ENCODE results near the gene DNAI7.

Gene DNAI7

GRCh38 chr12:25195056-25195971 lies at the start of gene DNAI7, which contains the start of gene ETFRF1:
TSS of gene DNAI7 (minus strand) at chr12:25195160. CDS start at chr12:25195078, 82 bp downstream.
TSS of gene ETFRF1 (plus strand) at chr12:25195237. CDS start at chr12:25203957, 8,720 bp downstream.
- H3K9me3 Mint-ChIP-seq = no peaks in the 10 kb centered on the region
- no peaks in the 10 kb centered on the region for H3K27me3 Mint-ChIP-seq
- H3K27ac Mint-ChIP-seq = peak within 1 kb of the TSS; percentile 97
- peaks cover 9% of the 10 kb centered on the region for H3K36me3 Mint-ChIP-seq (ENCODE audit: low read depth)
- peaks cover 29% of the 10 kb centered on the region for H3K4me1 Mint-ChIP-seq (ENCODE audit: low read depth)
- peak within 1 kb of the TSS; percentile 95 for H3K4me3 Mint-ChIP-seq

GRCh38 chr12:25243680-25243990 lies 48.7 kb upstream of the DNAI7 start:
- H3K36me3 Mint-ChIP-seq (ENCODE audit: low read depth) = peaks cover 53% of the 10 kb centered on the region
- H3K4me3 Mint-ChIP-seq = no peak overlapping the region
- H3K27me3 Mint-ChIP-seq = no peaks in the 10 kb centered on the region
- H3K27ac Mint-ChIP-seq = no peak overlapping the region
- peaks cover 58% of the 10 kb centered on the region for H3K4me1 Mint-ChIP-seq (ENCODE audit: low read depth)
- H3K9me3 Mint-ChIP-seq = no peaks in the 10 kb centered on the region

GRCh38 chr12:25242981-25243679 lies 48.2 kb upstream of the DNAI7 start:
- Mint-ChIP-seq H3K36me3 (ENCODE audit: low read depth) (peaks cover 57% of the 10 kb centered on the region), H3K27ac (no peak overlapping the region), H3K4me1 (ENCODE audit: low read depth) (peaks cover 53% of the 10 kb centered on the region), H3K9me3 (no peaks in the 10 kb centered on the region), H3K27me3 (no peaks in the 10 kb centered on the region), H3K4me3 (no peak overlapping the region)

GRCh38 chr12:25241167-25242020 lies 46.4 kb upstream of the DNAI7 start:
- Mint-ChIP-seq H3K27me3 (no peaks in the 10 kb centered on the region), H3K27ac (no peak overlapping the region), H3K4me3 (no peak overlapping the region), H3K4me1 (ENCODE audit: low read depth) (peaks cover 52% of the 10 kb centered on the region), H3K36me3 (ENCODE audit: low read depth) (peaks cover 68% of the 10 kb centered on the region), H3K9me3 (no peaks in the 10 kb centered on the region)

- Mint-ChIP-seq H3K27ac (no peak overlapping the region), H3K36me3 (ENCODE audit: low read depth) (peaks cover 48% of the 10 kb centered on the region), H3K9me3 (no peaks in the 10 kb centered on the region), H3K4me1 (ENCODE audit: low read depth) (peaks cover 21% of the 10 kb centered on the region), H3K27me3 (no peaks in the 10 kb centered on the region), H3K4me3 (no peak overlapping the region)
These were observed 41.7 kb upstream of the DNAI7 start for GRCh38 chr12:25236626-25237025.

GRCh38 chr12:25236190-25236589 lies 41.2 kb upstream of the DNAI7 start:
- no peak overlapping the region for H3K27ac Mint-ChIP-seq
- H3K4me3 Mint-ChIP-seq = no peak overlapping the region

GRCh38 chr12:25213338-25213737 lies 18.4 kb upstream of the DNAI7 start:
- H3K27me3 Mint-ChIP-seq = no peaks in the 10 kb centered on the region
- H3K36me3 Mint-ChIP-seq (ENCODE audit: low read depth) = peaks cover 34% of the 10 kb centered on the region
- no peak overlapping the region for H3K4me3 Mint-ChIP-seq
- peaks cover 7% of the 10 kb centered on the region for H3K4me1 Mint-ChIP-seq (ENCODE audit: low read depth)
- H3K9me3 Mint-ChIP-seq = no peaks in the 10 kb centered on the region
- H3K27ac Mint-ChIP-seq = no peak overlapping the region

More at GRCh38 chr12:25236190-25236589, 41.2 kb upstream of the DNAI7 start:
- Mint-ChIP-seq H3K27me3 (no peaks in the 10 kb centered on the region), H3K36me3 (ENCODE audit: low read depth) (peaks cover 48% of the 10 kb centered on the region), H3K9me3 (no peaks in the 10 kb centered on the region), H3K4me1 (ENCODE audit: low read depth) (peaks cover 17% of the 10 kb centered on the region)

- H3K4me1 Mint-ChIP-seq (ENCODE audit: low read depth) = peaks cover 7% of the 10 kb centered on the region
- H3K36me3 Mint-ChIP-seq (ENCODE audit: low read depth) = peaks cover 38% of the 10 kb centered on the region
- H3K27ac Mint-ChIP-seq = no peak overlapping the region
- no peak overlapping the region for H3K4me3 Mint-ChIP-seq
- no peaks in the 10 kb centered on the region for H3K9me3 Mint-ChIP-seq
- no peaks in the 10 kb centered on the region for H3K27me3 Mint-ChIP-seq
These were observed 13.6 kb upstream of the DNAI7 start for GRCh38 chr12:25208554-25208953.

GRCh38 chr12:25207846-25208245 lies 12.9 kb upstream of the DNAI7 start:
- Mint-ChIP-seq H3K27ac (no peak overlapping the region), H3K4me3 (no peak overlapping the region), H3K4me1 (ENCODE audit: low read depth) (peaks cover 7% of the 10 kb centered on the region), H3K27me3 (no peaks in the 10 kb centered on the region), H3K9me3 (no peaks in the 10 kb centered on the region), H3K36me3 (ENCODE audit: low read depth) (peaks cover 43% of the 10 kb centered on the region)

GRCh38 chr12:25207411-25207810 lies 12.5 kb upstream of the DNAI7 start:
- H3K27me3 Mint-ChIP-seq = no peaks in the 10 kb centered on the region
- no peak overlapping the region for H3K27ac Mint-ChIP-seq
- H3K9me3 Mint-ChIP-seq = no peaks in the 10 kb centered on the region
- H3K4me3 Mint-ChIP-seq = no peak overlapping the region
- H3K36me3 Mint-ChIP-seq (ENCODE audit: low read depth) = peaks cover 43% of the 10 kb centered on the region
- H3K4me1 Mint-ChIP-seq (ENCODE audit: low read depth) = peaks cover 7% of the 10 kb centered on the region

GRCh38 chr12:25202137-25202536 lies 7.2 kb upstream of the DNAI7 start:
- Mint-ChIP-seq H3K27me3 (no peaks in the 10 kb centered on the region), H3K36me3 (ENCODE audit: low read depth) (peaks cover 34% of the 10 kb centered on the region), H3K27ac (peak overlapping the region; percentile 33), H3K4me3 (no peak overlapping the region), H3K4me1 (ENCODE audit: low read depth) (peaks cover 3% of the 10 kb centered on the region), H3K9me3 (no peaks in the 10 kb centered on the region)

- H3K36me3 Mint-ChIP-seq (ENCODE audit: low read depth) = peaks cover 25% of the 10 kb centered on the region
- peaks cover 14% of the 10 kb centered on the region for H3K4me1 Mint-ChIP-seq (ENCODE audit: low read depth)
- no peaks in the 10 kb centered on the region for H3K27me3 Mint-ChIP-seq
- no peaks in the 10 kb centered on the region for H3K9me3 Mint-ChIP-seq
- H3K4me3 Mint-ChIP-seq = no peak overlapping the region
- H3K27ac Mint-ChIP-seq = no peak overlapping the region
These were observed 5.7 kb upstream of the DNAI7 start for GRCh38 chr12:25200703-25201102.

- Mint-ChIP-seq H3K36me3 (ENCODE audit: low read depth) (peaks cover 15% of the 10 kb centered on the region), H3K4me1 (ENCODE audit: low read depth) (peaks cover 32% of the 10 kb centered on the region), H3K27me3 (no peaks in the 10 kb centered on the region), H3K27ac (no peak overlapping the region), H3K4me3 (no peak overlapping the region), H3K9me3 (no peaks in the 10 kb centered on the region)
These were observed 2.6 kb upstream of the DNAI7 start for GRCh38 chr12:25197608-25198007.

- no peaks in the 10 kb centered on the region for H3K9me3 Mint-ChIP-seq
- peak overlapping the region; percentile 97 for H3K27ac Mint-ChIP-seq
- no peaks in the 10 kb centered on the region for H3K27me3 Mint-ChIP-seq
- peak overlapping the region; percentile 95 for H3K4me3 Mint-ChIP-seq
- H3K36me3 Mint-ChIP-seq (ENCODE audit: low read depth) = peaks cover 2% of the 10 kb centered on the region
- peaks cover 29% of the 10 kb centered on the region for H3K4me1 Mint-ChIP-seq (ENCODE audit: low read depth)
These were observed 271 bp downstream of the DNAI7 start for GRCh38 chr12:25194722-25195055.

- Mint-ChIP-seq H3K4me1 (ENCODE audit: low read depth) (peaks cover 29% of the 10 kb centered on the region), H3K4me3 (peak overlapping the region; percentile 95), H3K27ac (no peak overlapping the region), H3K27me3 (no peaks in the 10 kb centered on the region), H3K36me3 (ENCODE audit: low read depth) (no peaks in the 10 kb centered on the region), H3K9me3 (no peaks in the 10 kb centered on the region)
These were observed 746 bp downstream of the DNAI7 start for GRCh38 chr12:25194214-25194613.
